ENCODE results near the gene TRAPPC14. TPM values are rescaled to one million over a fixed set of nuclear protein-coding genes. Genes with fewer than 3 reads are reported as not detected.
A peak's percentile ranks its signal among the peaks of the same experiment; 100 is the strongest.

The TRAPPC14 gene
- total RNA-seq, 1 donor, result 8.0 TPM

- DNase-seq (ENCODE audit: insufficient read length, low spot score, missing footprints), result peak; percentile 54
- H3K4me1 ChIP-seq (ENCODE audit: insufficient read depth, low read length), result peaks cover 5% of the 10 kb centered on the region
- no peak overlapping the region for H3K4me3 ChIP-seq (ENCODE audit: insufficient read depth, low read length)
- TF ChIP-seq CTCF (IDR thresholded peaks at IDR 0.05; ENCODE audit: extremely low read depth, low read depth, low read length), result no peak
- H2AFZ ChIP-seq (ENCODE audit: low read length), result no peak overlapping the region
- H4K20me1 ChIP-seq (ENCODE audit: insufficient read depth, low read length), result no peaks in the 10 kb centered on the region
- peaks cover 14% of the 10 kb centered on the region for H3K27me3 ChIP-seq (ENCODE audit: insufficient read depth, low read length)
- no peak overlapping the region for H3K27ac ChIP-seq (ENCODE audit: low read depth, low read length)
- no peaks in the 10 kb centered on the region for H3K9me3 ChIP-seq (ENCODE audit: low read depth, low read length)
- no peaks in the 10 kb centered on the region for H3K36me3 ChIP-seq (ENCODE audit: insufficient read depth, low read length)
- no peaks in the 10 kb centered on the region for H3K79me2 ChIP-seq (ENCODE audit: insufficient read depth, low read length)
- no peak overlapping the region for H3K4me2 ChIP-seq (ENCODE audit: insufficient read depth, low read length)
Measured at GRCh38 chr7:100174582-100174981, 16.1 kb upstream of the TRAPPC14 start.

GRCh38 chr7:100173806-100174495 is 15.4 kb upstream of the TRAPPC14 start:
- Histone ChIP-seq H3K79me2 (ENCODE audit: insufficient read depth, low read length) (no peaks in the 10 kb centered on the region), H3K4me1 (ENCODE audit: insufficient read depth, low read length) (peaks cover 5% of the 10 kb centered on the region), H3K9me3 (ENCODE audit: low read depth, low read length) (no peaks in the 10 kb centered on the region), H2AFZ (ENCODE audit: low read length) (no peak overlapping the region), H3K36me3 (ENCODE audit: insufficient read depth, low read length) (no peaks in the 10 kb centered on the region), H3K27ac (ENCODE audit: low read depth, low read length) (no peak overlapping the region), H3K4me2 (ENCODE audit: insufficient read depth, low read length) (no peak overlapping the region), H3K4me3 (ENCODE audit: insufficient read depth, low read length) (no peak overlapping the region), H4K20me1 (ENCODE audit: insufficient read depth, low read length) (no peaks in the 10 kb centered on the region), H3K27me3 (ENCODE audit: insufficient read depth, low read length) (peaks cover 11% of the 10 kb centered on the region)
- no peak for TF ChIP-seq CTCF (IDR thresholded peaks at IDR 0.05; ENCODE audit: extremely low read depth, low read depth, low read length)
- peak; percentile 58 for DNase-seq (ENCODE audit: insufficient read length, low spot score, missing footprints)

GRCh38 chr7:100171840-100172239 is 13.3 kb upstream of the TRAPPC14 start:
- H3K27ac ChIP-seq (ENCODE audit: low read depth, low read length), result no peak overlapping the region
- no peak overlapping the region for H3K4me2 ChIP-seq (ENCODE audit: insufficient read depth, low read length)
- no peak for TF ChIP-seq CTCF (IDR thresholded peaks at IDR 0.05; ENCODE audit: extremely low read depth, low read depth, low read length)
- H3K9me3 ChIP-seq (ENCODE audit: low read depth, low read length), result no peaks in the 10 kb centered on the region
- H2AFZ ChIP-seq (ENCODE audit: low read length), result no peak overlapping the region
- H3K27me3 ChIP-seq (ENCODE audit: insufficient read depth, low read length), result peaks cover 24% of the 10 kb centered on the region
- peaks cover 14% of the 10 kb centered on the region for H3K4me1 ChIP-seq (ENCODE audit: insufficient read depth, low read length)
- H3K79me2 ChIP-seq (ENCODE audit: insufficient read depth, low read length), result no peaks in the 10 kb centered on the region
- DNase-seq (ENCODE audit: insufficient read length, low spot score, missing footprints), result peak; percentile 45
- H4K20me1 ChIP-seq (ENCODE audit: insufficient read depth, low read length), result no peaks in the 10 kb centered on the region
- H3K36me3 ChIP-seq (ENCODE audit: insufficient read depth, low read length), result no peaks in the 10 kb centered on the region
- H3K4me3 ChIP-seq (ENCODE audit: insufficient read depth, low read length), result no peak overlapping the region

GRCh38 chr7:100171087-100171681 is 12.7 kb upstream of the TRAPPC14 start:
- Histone ChIP-seq H3K27ac (ENCODE audit: low read depth, low read length) (no peak overlapping the region), H3K79me2 (ENCODE audit: insufficient read depth, low read length) (no peaks in the 10 kb centered on the region), H3K4me3 (ENCODE audit: insufficient read depth, low read length) (peak overlapping the region; percentile 16), H3K36me3 (ENCODE audit: insufficient read depth, low read length) (no peaks in the 10 kb centered on the region), H3K4me2 (ENCODE audit: insufficient read depth, low read length) (no peak overlapping the region), H3K27me3 (ENCODE audit: insufficient read depth, low read length) (peaks cover 30% of the 10 kb centered on the region), H3K4me1 (ENCODE audit: insufficient read depth, low read length) (peaks cover 9% of the 10 kb centered on the region), H2AFZ (ENCODE audit: low read length) (no peak overlapping the region), H4K20me1 (ENCODE audit: insufficient read depth, low read length) (no peaks in the 10 kb centered on the region), H3K9me3 (ENCODE audit: low read depth, low read length) (no peaks in the 10 kb centered on the region)
- DNase-seq (ENCODE audit: insufficient read length, low spot score, missing footprints), result peak; percentile 85
- no peak for TF ChIP-seq CTCF (IDR thresholded peaks at IDR 0.05; ENCODE audit: extremely low read depth, low read depth, low read length)

All from osteoblast (primary cell).